Activated CD8-positive, alpha-beta memory T cell treated with anti-CD3 and anti-CD28 coated beads, Interleukin-2, amount 50 U/mL, for 24 hours (primary cell): ENCODE results near the gene PNRC1.
"Not testable (repeated sequence)": the region's sequence is repeated elsewhere in the genome, so short reads cannot be mapped to it uniquely, and the experiment has no call there.

Experiments
- DNase-seq: peaks from one replicate; pipeline ENCODE4 v3.0.0-alpha.2; 2020; ENCODE audit errors: extremely low read depth

Gene PNRC1

DNA sequence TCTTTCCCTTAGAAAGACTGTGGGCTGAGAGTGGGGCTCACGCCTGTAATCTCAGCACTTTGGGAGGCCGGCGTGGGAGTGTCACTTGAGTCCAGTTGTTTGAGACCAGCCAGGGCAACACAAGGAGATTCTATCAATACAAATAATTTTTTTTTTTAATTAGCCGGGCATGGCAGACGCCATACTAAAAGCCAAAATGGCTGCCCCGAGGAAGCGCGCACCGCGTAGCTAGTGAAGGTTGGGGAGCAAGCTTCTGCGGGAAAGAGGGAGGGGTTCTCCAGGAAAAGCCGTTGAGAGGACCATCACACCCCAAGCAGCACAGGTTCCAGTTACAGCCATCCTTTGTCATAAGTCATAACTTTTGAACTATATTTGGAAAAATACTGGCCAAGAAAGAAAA is 21.3 kb upstream of the PNRC1 start:
- no peak for DNase-seq

DNA sequence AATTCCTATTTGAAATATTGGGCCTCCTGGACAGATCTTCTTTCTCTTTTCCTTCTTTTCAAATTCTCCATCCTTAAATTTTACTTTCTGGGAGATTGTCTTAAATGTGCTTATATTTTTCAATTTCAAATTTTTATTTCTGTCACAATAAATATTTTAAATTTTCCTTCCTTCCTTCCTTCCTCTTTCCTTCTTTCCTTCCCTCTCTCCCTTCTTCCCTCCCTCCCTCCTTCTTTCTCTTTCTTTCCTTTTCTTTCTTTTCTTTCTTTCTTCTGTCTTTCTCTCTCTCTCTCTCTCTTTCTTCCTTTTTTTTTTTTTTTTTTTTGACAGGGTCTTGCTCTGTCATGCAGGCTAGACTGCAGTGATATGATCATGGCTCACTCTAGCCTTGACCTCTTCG is 16.7 kb upstream of the PNRC1 start:
- no peak for DNase-seq

DNA sequence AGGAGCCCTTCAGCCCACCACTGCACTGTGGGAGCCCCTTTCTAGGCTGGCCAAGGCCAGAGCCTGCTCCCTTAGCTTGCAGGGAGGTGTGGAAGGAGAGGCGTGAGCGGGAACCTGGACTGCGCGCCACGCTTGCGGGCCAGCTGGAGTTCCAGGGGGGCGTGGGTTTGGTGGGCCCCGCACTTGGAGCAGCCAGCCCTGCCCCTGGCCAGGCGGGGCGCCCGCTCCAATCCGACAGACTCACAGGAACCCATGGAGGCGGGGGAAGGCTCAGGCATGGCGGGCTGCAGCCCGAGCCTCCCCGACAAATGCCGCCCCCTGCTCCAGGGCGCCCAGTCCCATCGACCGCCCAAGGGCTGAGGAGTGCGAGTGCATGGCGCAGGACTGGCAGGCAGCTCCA is 15.6 kb upstream of the PNRC1 start:
- DNase-seq: not testable (repeated sequence)

DNA sequence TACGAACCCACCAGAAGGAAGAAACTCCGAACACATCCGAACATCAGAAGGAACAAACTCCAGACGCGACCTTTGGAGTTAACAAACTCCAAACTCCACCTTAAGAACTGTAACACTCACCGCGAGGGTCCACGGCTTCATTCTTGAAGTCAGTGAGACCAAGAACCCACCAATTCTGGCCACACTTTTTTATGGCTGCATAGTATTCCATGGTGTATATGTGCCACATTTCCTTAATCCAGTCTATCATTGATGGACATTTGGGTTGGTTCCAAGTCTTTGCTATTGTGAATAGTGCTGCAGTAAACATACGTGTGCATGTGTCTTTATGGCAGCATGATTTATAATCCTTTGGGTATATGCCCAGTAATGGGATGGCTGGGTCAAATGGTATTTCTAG is 14.4 kb upstream of the PNRC1 start:
- not testable (repeated sequence) for DNase-seq

DNA sequence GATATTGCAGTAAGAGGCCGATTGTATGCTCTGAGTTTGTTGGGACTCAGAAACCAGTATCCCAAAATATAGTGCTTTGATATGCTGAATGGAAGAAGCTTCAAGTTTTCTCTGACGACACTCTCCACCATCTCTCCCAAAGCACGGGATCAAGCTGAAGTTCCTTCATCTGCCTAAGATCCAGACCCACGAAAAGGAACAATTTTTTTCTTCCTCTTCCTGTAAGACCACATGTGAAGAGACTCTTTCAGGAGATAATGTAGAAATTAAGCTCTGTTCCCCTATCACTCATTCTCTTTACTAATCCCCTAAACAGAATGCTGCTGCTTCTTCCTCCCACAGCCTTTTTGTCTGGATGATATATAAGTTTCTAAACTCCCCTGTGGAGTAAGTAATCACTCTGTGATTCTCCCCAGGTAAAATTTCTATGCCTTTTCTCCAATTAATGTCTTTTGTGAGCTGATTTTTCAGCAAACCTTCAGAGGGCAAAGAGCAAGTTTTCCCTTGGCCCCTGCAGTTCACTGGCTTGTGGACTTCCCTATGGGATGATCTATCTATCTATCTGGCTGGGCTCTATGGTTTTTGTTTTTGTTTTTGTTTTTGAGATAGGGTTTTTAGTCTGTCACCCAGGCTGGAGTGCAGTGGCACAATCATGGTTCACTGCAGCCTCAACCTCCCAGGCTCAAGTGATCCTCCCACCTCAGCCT is 13.5 kb upstream of the PNRC1 start:
- no peak for DNase-seq

DNA sequence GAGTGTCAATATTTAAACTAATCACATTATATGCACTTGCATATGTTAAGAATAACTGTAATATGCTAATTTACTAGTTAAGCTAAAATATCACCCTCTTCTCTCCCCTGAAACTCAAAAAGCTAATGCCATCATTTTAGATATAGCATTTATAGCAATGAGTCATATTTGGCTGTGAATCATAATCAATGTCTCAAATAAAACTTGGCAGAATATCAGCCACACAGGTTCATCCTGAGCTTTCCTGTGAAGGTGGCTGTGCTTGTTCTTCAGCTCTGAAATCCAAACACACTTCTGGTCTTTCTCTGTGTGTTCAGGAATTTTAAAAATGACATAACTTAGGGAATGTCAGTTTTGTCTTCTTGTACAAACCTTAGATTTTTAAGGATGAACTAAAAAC is 12.8 kb upstream of the PNRC1 start:
- no peak for DNase-seq

DNA sequence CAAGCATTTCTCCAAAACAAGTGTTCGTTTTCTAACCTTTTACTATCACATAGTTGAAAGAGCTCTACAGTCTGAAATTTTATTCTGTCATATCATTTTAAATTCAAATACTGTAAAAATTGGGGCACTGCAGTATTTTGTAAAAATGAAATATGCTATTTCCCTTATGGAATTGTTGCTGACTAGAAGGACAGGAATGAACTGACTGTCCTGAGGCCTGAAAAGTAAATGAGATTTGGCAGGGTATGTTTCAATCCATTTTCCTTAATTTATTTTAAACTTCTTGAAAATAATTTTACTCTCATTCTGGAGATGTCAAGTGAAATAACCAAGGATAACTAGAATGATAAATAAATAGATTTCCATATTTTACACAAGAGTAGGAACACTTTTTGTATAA is 11.9 kb upstream of the PNRC1 start:
- DNase-seq: no peak

DNA sequence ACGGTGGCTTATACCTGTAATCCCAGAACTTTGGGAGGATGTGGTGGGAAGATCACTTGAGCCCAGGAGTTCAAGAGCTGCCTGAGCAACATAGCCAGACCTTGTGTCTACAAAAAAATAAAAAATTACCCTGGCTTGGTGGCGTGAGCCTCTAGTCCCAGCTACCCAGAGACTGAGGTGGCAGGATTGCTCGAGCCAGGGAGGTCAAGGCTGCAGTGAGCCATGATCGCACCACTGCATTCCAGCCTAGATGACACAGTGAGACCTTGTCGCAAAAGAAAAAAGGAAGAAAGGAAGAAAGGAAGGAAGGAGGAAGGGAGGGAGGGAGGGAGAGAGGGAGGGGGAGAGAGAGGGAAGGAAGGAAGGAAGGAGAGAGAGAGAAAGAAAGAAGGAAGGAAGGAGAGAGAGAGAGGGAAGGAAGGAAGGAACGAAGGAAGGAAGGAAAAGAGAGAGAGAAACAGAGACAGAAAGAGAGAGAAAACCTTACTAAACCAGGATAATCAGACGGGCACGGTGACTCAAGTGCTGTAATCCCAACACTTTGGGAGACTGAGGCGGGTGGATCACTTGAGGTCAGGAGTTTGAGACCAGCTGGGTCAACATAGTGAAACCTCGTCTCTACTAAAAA is 10.9 kb upstream of the PNRC1 start:
- DNase-seq: no peak

DNA sequence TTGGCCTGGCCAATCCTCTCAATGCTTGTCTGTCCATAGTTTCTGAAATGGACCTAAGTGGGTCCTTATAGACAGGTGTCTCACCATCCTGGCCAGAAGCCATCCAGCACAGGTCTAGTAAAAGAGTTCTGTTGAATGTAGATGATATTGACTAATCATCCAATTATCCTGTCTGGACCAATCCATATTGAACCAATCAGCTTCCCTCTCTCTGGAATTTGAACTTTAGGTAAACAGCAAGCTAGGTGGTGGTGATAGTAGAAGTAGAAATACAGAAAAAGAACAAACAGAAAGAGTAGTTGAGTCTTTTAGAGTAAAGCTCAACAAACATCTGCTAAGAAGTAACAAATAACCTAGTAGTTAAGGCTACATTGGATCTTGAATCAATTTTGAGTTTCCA is 9.5 kb upstream of the PNRC1 start:
- no peak for DNase-seq

DNA sequence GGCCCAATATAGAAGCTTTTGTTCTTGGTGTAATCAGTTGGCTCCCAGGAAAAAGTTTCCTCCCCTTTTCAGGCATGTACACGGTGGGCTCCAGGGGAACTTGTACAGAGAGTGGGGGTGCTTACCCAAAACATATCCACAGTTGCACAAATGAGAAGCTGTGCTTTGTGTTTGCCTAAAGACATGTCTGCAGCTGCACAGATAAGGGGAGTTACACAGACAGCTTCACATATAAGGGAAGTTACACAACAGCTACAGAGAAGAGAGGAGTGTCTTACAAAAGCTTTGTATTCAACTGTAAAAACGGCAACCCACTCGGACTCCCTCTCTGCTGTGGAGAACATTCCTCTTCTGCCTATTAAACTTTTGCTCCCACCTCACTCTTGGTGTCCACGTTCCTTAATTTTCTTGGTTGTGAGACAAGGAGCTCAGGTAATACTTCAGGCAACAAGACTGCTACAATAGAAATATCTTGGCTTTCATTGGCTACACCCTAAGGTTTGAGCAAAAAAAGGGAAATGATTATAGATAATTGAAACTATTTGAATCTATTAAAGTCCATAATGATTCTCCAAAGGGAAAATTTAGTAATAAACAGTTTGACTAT is 7.4 kb upstream of the PNRC1 start:
- no peak for DNase-seq

DNA sequence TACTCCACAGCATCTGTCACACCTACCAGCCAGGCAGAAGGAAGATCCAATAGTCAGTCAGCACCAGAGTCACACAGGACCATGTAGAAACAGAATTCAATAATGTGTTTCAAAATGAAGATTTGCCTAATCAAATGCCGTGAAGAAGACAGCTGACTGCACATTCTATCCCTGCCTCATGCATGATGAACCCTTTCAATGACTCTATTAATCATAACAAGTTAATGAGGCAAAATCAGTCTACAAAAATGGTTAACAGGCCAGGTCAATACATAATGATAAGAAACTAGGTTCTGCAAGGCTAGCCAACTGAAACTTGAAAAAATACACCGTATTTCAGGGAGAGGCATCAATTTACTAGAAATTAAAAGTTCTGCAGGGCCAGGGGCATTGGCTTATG is 6.7 kb upstream of the PNRC1 start:
- no peak for DNase-seq

DNA sequence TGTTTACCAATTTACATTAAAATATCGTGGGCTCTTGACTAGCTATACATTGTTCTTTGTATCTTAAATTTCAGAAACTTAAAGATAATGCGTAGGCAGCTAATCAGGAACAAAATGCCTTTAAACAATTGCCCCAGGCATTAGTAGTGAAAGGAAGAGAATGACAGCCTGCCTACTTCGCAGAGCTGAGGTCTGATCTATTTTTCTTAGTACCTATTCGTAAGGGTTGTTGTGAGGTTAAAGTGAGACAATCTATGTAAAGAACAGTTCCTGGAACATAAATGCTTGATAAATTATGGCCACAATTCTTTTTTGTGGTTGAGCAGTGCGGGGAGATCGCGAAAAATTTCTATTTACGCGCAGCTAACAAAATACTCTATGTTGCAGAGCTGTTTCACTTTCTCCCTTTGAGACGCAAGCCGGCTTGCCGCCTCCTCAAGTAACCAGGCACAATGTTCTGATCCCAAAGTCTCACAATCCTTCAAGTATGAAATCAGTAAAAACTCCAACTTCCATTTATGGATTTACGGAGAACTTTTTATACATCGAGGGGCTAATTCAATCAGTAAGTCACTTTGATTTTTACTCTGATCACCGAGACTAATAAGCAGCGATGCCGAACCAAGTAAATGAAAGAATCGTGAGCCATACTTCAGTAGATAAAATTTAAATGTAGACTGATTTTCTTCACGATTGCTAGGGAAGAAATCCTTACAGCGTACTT is 878 bp upstream of the PNRC1 start:
- no peak for DNase-seq

DNA sequence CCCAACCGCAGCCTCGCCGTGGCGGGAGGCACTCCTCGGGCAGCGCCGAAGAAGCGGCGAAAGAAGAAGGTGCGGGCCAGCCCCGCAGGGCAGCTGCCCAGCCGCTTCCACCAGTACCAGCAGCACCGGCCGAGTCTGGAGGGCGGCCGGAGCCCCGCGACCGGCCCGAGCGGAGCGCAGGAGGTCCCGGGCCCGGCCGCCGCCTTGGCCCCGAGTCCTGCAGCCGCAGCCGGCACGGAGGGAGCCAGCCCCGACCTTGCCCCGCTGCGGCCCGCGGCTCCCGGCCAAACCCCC is 525 bp downstream of the PNRC1 start:
- DNase-seq: no peak

DNA sequence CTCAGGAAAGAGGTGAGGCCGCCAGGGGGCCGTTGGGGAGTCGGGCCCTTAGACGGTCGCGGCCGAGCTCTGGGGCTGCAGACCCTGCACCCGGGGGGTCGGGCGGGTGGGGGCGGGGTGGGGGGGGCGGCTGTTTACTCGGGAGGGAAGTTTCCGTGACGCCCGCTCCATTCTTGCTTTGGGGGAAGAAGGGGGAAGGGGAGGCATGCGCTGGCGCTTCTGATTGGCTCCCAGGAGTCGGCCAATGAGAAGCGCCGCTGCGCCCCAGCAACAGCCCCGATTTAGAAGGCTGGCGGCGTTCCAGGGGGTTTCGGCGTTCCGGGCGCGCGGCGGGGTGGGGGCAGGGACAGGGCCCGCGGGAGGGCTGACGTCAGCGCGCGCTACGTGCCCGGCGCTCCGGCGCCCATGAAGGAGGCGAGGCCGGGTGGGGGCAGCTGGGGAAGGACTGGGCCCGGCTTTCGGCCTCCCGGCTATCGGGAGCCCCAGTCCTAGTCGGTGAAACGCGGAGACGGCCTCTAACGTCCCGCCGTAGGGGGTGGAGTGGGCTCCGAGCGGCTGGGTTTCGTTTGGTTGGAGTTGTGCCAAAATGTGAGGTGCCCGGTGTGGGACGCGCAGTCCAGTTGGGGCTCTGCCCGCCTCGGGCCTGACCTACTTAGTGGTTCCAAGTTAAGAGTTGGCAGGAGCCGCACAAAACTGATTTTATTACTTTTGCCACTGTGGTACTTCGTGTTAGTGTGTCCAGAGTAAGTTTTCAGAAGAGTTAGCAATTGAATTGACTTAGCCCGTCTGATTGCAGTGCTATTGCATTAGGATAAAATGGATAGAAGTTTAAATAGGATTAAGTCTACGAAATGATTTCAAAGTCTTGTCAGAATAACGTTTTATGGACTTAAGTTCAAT is 1.1 kb downstream of the PNRC1 start:
- peak; percentile 95 for DNase-seq

DNA sequence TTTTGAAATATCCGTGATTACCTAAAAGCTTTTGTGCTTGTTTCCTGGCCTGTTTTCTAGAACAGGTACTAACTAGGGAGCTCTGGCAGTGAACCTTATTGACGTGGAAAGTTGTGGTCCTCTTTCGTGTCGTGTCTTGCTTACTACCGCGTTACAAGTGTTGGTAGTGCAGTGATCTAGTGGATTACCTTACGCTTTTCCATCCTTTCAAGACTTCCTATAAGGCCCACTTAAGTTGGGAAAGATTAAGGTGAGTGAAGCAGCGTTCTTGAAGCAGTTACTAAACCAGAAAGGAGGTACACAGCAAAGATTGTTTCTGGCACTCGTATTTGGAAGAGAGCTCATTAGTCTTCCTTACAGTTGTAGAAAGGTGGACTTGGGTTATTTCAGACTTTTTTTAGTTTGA is 1.9 kb downstream of the PNRC1 start:
- DNase-seq: no peak

DNA sequence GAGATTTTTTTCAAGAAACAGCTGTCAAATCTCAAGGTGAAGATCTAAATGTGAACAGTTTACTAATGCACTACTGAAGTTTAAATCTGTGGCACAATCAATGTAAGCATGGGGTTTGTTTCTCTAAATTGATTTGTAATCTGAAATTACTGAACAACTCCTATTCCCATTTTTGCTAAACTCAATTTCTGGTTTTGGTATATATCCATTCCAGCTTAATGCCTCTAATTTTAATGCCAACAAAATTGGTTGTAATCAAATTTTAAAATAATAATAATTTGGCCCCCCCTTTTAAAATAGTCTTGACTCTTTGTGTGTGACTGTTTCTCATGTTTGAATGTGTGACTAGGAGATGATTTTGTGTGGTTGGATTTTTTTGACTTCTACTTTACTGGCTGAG is 4.0 kb downstream of the PNRC1 start:
- no peak for DNase-seq

DNA sequence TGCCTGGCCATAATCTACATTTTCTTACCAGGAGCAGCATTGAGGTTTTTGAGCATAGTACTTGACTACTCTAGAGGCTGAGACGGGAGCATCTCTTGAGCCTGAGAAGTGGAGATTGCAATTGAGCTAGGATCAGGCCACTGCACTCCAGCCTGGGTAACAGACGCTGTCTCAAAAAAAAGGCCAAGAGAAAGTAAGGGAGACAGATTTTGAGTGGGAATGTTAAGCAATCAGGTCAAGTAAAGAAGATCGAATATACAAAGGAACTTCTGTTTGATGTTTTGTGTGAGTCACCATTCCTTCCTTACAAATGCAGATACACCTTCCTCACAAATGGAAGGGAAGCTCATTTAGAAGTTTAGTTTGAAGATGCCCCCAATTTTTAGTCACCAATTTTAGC is 4.4 kb downstream of the PNRC1 start:
- DNase-seq: no peak

DNA sequence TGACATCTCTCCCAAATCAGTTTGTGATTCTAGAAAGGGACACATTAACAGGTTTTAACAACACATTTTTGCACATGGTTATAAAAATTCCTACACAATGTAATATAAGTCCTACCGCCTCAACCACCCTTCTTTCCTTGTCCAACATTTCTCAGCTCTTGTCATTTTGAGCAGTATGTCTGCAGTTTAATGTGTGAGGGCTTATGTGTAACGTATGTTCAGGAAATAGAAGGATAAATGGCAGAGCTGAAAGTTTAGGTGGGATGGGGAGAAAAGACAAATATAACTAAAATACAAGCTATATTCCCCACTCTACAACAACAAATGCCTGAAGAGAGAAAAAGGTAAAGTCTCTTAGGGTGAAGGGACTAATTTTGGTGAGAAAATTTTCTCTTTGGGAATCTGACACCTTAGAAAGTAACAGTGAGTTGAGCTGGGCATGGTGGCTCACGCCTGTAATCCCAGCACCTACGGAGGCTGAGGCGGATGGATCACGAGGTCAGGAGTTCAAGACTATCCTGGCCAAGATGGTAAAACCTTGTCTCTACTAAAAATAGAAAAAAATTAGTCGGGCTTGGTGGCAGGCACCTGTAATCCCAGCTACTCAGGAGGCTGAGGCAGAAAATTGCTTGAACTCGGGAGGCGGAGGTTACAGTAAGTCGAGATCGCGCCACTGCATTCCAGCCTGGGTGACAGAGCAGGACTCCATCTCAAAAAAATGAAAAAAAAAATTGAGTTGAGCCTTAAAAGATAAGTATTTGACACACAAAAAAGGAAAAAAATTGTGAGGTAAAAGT is 5.1 kb downstream of the PNRC1 start:
- DNase-seq: no peak

DNA sequence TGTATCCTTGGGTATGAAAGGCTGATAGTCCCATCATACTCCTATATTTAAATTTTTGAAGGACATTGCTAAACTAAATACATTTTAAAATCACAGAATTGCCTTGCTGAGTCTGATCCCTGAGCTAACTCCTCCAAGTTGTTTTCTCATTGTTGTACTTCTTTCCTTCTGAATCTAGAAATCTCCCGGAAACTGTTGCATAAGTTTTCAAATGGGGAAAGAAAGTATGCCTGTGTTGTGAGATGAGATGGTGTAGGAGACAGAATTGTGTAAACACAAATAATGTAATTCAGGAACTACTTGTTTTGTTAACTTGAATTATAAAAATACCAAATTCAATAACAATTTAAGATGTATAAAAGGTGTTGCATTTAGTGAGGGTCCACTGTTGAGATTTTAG is 7.3 kb downstream of the PNRC1 start:
- no peak for DNase-seq

DNA sequence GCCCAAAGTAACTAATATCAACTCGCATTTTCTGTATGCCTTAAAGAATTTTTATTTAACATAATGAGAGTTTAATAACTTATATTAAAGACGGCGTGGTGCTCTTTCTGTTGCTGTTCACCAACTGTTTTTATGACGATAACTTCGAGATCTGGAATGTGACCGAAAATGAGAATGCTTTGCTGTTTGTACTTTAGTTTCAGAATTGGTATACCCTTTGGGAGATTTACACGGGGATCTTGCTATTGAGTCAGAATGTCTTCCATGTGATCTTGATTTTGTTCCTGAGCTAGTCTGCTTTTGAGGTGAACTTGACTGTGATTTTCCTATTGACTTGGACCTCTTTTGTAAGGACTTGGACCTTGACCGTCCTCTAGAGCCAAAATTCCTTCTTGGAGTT is 17.9 kb downstream of the PNRC1 start:
- DNase-seq: no peak

DNA sequence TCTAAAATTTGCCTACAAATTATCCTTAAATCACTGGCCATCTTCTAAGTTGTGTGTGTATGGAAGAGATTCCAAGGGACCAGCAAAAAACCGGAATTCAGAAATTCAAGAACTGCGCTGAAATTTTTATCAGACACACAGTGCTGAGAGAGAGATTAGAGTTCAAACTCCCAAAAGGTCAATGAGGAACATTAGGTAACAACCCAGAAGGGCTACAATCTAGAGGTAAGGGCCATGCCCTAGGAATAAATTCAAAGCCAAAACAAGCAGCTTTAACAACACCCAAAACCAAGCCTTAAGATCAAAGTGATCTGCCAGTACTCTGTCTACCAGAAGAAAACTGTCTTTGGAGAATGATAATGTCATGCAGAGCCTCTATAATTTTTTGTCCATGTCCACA is 19.6 kb downstream of the PNRC1 start:
- no peak for DNase-seq
